ENCODE measurements around the gene MYO3B.

MYO3B gene

GRCh38 chr2:170180031-170180566 lies 2.2 kb downstream of the MYO3B start:
- Histone ChIP-seq H3K27me3 (ENCODE audit: low read length) (no peaks in the 10 kb centered on the region), H3K4me2 (ENCODE audit: low read depth, low read length, poor library complexity, severe bottlenecking) (no peak overlapping the region), H3K36me3 (ENCODE audit: low read length) (no peaks in the 10 kb centered on the region), H3K79me2 (ENCODE audit: insufficient read depth, low read length) (no peaks in the 10 kb centered on the region), H3K9ac (ENCODE audit: low read length) (no peak overlapping the region), H3K27ac (ENCODE audit: low read depth, low read length) (no peak overlapping the region), H3K4me3 (ENCODE audit: insufficient read depth, low read length, poor library complexity, severe bottlenecking) (no peak overlapping the region), H3K9me2 (replicated peaks; ENCODE audit: insufficient read depth, low read length) (no peaks in the 10 kb centered on the region), H3K9me3 (ENCODE audit: insufficient read depth, low read length) (no peaks in the 10 kb centered on the region), H4K20me1 (ENCODE audit: low read depth, low read length) (no peaks in the 10 kb centered on the region), H2AFZ (ENCODE audit: low read depth, low read length, severe bottlenecking) (no peak overlapping the region), H3F3A (ENCODE audit: insufficient read depth) (no peaks in the 10 kb centered on the region)
- TF ChIP-seq CTCF (IDR thresholded peaks at IDR 0.05; ENCODE audit: insufficient read depth, low read length, poor library complexity, severe bottlenecking) (no peak), EZH2phosphoT487 (conservative IDR thresholded peaks at IDR 0.05; ENCODE audit: low read length) (no peak)

GRCh38 chr2:170181602-170182001 lies 3.7 kb downstream of the MYO3B start:
- no peak overlapping the region for H3K4me3 ChIP-seq (ENCODE audit: insufficient read depth, low read length, poor library complexity, severe bottlenecking)
- no peaks in the 10 kb centered on the region for H3K9me3 ChIP-seq (ENCODE audit: insufficient read depth, low read length)
- H3K9me2 ChIP-seq (replicated peaks; ENCODE audit: insufficient read depth, low read length) = no peaks in the 10 kb centered on the region
- H3K9ac ChIP-seq (ENCODE audit: low read length) = no peak overlapping the region
- H3K36me3 ChIP-seq (ENCODE audit: low read length) = no peaks in the 10 kb centered on the region
- no peak overlapping the region for H3K4me2 ChIP-seq (ENCODE audit: low read depth, low read length, poor library complexity, severe bottlenecking)
- H3K27ac ChIP-seq (ENCODE audit: low read depth, low read length) = no peak overlapping the region
- H4K20me1 ChIP-seq (ENCODE audit: low read depth, low read length) = no peaks in the 10 kb centered on the region
- H3F3A ChIP-seq (ENCODE audit: insufficient read depth) = no peaks in the 10 kb centered on the region
- TF ChIP-seq CTCF (IDR thresholded peaks at IDR 0.05; ENCODE audit: insufficient read depth, low read length, poor library complexity, severe bottlenecking) (no peak), EZH2phosphoT487 (conservative IDR thresholded peaks at IDR 0.05; ENCODE audit: low read length) (no peak)
- no peaks in the 10 kb centered on the region for H3K27me3 ChIP-seq (ENCODE audit: low read length)
- no peaks in the 10 kb centered on the region for H3K79me2 ChIP-seq (ENCODE audit: insufficient read depth, low read length)
- H2AFZ ChIP-seq (ENCODE audit: low read depth, low read length, severe bottlenecking) = no peak overlapping the region

GRCh38 chr2:170185319-170185718 lies 7.4 kb downstream of the MYO3B start:
- H3K27ac ChIP-seq (ENCODE audit: low read depth, low read length) = no peak overlapping the region
- peaks cover 4% of the 10 kb centered on the region; the same call in 1 of the 2 replicates for H3K9me3 ChIP-seq (ENCODE audit: insufficient read depth, low read length)
- no peaks in the 10 kb centered on the region for H3K27me3 ChIP-seq (ENCODE audit: low read length)
- no peaks in the 10 kb centered on the region for H3F3A ChIP-seq (ENCODE audit: insufficient read depth)
- no peaks in the 10 kb centered on the region for H3K9me2 ChIP-seq (replicated peaks; ENCODE audit: insufficient read depth, low read length)
- no peak for TF ChIP-seq CTCF (IDR thresholded peaks at IDR 0.05; ENCODE audit: insufficient read depth, low read length, poor library complexity, severe bottlenecking)
- TF ChIP-seq EZH2phosphoT487 (conservative IDR thresholded peaks at IDR 0.05; ENCODE audit: low read length) = no peak
- H3K4me2 ChIP-seq (ENCODE audit: low read depth, low read length, poor library complexity, severe bottlenecking) = no peak overlapping the region
- no peak overlapping the region for H3K9ac ChIP-seq (ENCODE audit: low read length)
- no peak overlapping the region for H3K4me3 ChIP-seq (ENCODE audit: insufficient read depth, low read length, poor library complexity, severe bottlenecking)
- H4K20me1 ChIP-seq (ENCODE audit: low read depth, low read length) = no peaks in the 10 kb centered on the region
- H3K36me3 ChIP-seq (ENCODE audit: low read length) = no peaks in the 10 kb centered on the region
- H3K79me2 ChIP-seq (ENCODE audit: insufficient read depth, low read length) = no peaks in the 10 kb centered on the region
- no peak overlapping the region for H2AFZ ChIP-seq (ENCODE audit: low read depth, low read length, severe bottlenecking)

All from SU-DHL-6 (cell line).